SU-DHL-6 (cell line): Measurements from ENCODE around the gene LRP6.

Source experiments
- CTCF ChIP-seq: fragments of 200-600 bp; sonication (generic); IDR thresholded peaks from one replicate; pipeline ENCODE4 v1.5.1; 2017; ENCODE audit warnings: antibody characterized with exemption, mild to moderate bottlenecking, low read length, moderate library complexity; ENCODE audit not compliant: insufficient read depth, poor library complexity, severe bottlenecking
- EZH2phosphoT487 ChIP-seq: fragments of 200-600 bp; sonication (generic), shearing (Covaris generic); conservative IDR thresholded peaks from 2 replicates; pipeline ENCODE4 v1.6.1; 2018; ENCODE audit warnings: mild to moderate bottlenecking, antibody characterized with exemption, low read length, moderate library complexity, mixed read lengths

- TF ChIP-seq CTCF (no peak), EZH2phosphoT487 (no peak)
Measured at GRCh38 chr12:12265035-12265434, 1.8 kb downstream of the LRP6 start.
